HAP-1 (cell line): ENCODE data around the gene CNNM1.

Experiments used
- DNase-seq, 2 experiments: peaks; one replicate each; pipeline ENCODE4 v3.0.0-alpha.2; 2016 to 2020; ENCODE audit warnings: low spot score in 2 of 2
- H3K27me3 ChIP-seq: fragments of 250-450 bp; sonication (Bioruptor Pico); 2 replicates; pipeline ENCODE4 v1.5.1; 2020; ENCODE audit warnings: low read depth, mild to moderate bottlenecking, moderate library complexity
- H3K36me3 ChIP-seq: fragments of 250-450 bp; sonication (Bioruptor Pico); replicated peaks from 2 replicates; pipeline ENCODE4 v1.5.1; 2020; ENCODE audit warnings: mild to moderate bottlenecking
- H3K4me1 ChIP-seq: fragments of 250-450 bp; sonication (Bioruptor Pico); 2 replicates; pipeline ENCODE4 v1.5.1; 2020; ENCODE audit warnings: mild to moderate bottlenecking
- H3K4me3 ChIP-seq: fragments of 250-450 bp; sonication (Bioruptor Pico); 2 replicates; pipeline ENCODE4 v1.5.1; 2020; ENCODE audit warnings: mild to moderate bottlenecking, moderate library complexity
- H3K9me3 ChIP-seq: fragments of 250-450 bp; sonication (Bioruptor Pico); 2 replicates; pipeline ENCODE4 v1.5.1; 2020; ENCODE audit warnings: mild to moderate bottlenecking, moderate library complexity
- in situ Hi-C: fragments of 300-500 bp; cut with MboI; formaldehyde crosslinking; loops from 3 replicates; pipeline ENCODE4 v1.14.3; 2020; ENCODE audit warnings: low sequenced_read_pairs, inconsistent platforms, mixed read lengths

Gene CNNM1

GRCh38 chr10:99394256-99394655, 65.1 kb downstream of the CNNM1 start:
- DNase-seq: no peak
- Histone ChIP-seq H3K36me3 (peaks cover 55% of the 10 kb centered on the region), H3K9me3 (no peaks in the 10 kb centered on the region), H3K4me3 (no peak overlapping the region), H3K4me1 (no peaks in the 10 kb centered on the region), H3K27me3 (no peaks in the 10 kb centered on the region)
- in situ Hi-C loops: loop anchor here (5.0 kb wide), 1 partner anchor 218 kb away; no protein-coding TSS in a partner anchor

GRCh38 chr10:99394761-99395386, 65.7 kb downstream of the CNNM1 start:
- no peaks in the 10 kb centered on the region for H3K27me3 ChIP-seq
- in situ Hi-C loops: loop anchor here (5.0 kb wide), 1 partner anchor 217 kb away; no protein-coding TSS in a partner anchor
- H3K36me3 ChIP-seq: peaks cover 62% of the 10 kb centered on the region
- H3K4me3 ChIP-seq: no peak overlapping the region
- no peak for DNase-seq
- no peaks in the 10 kb centered on the region for H3K9me3 ChIP-seq
- no peaks in the 10 kb centered on the region for H3K4me1 ChIP-seq

DNA sequence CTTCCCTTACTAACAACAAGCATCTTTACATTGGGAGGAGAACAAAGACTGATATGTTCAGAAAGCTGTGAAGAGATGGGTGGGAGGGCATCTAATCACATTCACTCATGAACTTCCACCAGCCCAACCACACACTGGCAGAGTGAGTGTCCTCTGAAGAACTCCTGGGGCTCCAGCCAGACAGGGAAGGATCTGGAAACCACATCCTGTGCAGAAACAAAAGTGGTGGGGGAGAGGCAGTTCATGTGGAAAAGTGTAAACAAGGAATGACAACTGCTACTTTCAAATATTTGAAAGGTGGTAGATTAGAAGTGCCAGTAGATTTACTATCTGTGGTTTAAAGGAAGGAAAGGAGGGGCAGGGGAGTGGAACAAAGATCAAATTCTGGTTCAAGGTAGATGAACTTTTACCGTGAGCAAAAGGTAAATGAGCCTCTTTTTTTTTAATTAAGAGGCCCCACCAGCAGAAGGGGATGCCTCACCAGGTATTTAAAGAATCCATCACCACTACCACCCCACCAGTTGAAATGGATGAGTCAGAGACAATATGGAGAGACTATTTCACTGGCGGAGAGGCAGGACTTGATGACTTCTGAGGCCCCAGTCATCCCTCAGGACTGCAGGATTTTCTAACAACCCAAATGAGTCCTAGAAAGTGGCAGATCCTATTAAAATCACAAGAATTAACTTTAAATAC, 66.7 kb downstream of the CNNM1 start:
- H3K4me3 ChIP-seq: no peak overlapping the region
- H3K27me3 ChIP-seq: no peaks in the 10 kb centered on the region
- no peak for DNase-seq
- H3K9me3 ChIP-seq: no peaks in the 10 kb centered on the region
- in situ Hi-C loops: no loop called here
- no peaks in the 10 kb centered on the region for H3K4me1 ChIP-seq
- peaks cover 72% of the 10 kb centered on the region for H3K36me3 ChIP-seq

- in situ Hi-C loops: no loop called here
- DNase-seq: no peak
- no peaks in the 10 kb centered on the region for H3K9me3 ChIP-seq
- peaks cover 73% of the 10 kb centered on the region for H3K36me3 ChIP-seq
- H3K4me3 ChIP-seq: no peak overlapping the region
- no peaks in the 10 kb centered on the region for H3K4me1 ChIP-seq
- H3K27me3 ChIP-seq: no peaks in the 10 kb centered on the region
Observed at GRCh38 chr10:99396471-99396870, 67.3 kb downstream of the CNNM1 start.

DNA sequence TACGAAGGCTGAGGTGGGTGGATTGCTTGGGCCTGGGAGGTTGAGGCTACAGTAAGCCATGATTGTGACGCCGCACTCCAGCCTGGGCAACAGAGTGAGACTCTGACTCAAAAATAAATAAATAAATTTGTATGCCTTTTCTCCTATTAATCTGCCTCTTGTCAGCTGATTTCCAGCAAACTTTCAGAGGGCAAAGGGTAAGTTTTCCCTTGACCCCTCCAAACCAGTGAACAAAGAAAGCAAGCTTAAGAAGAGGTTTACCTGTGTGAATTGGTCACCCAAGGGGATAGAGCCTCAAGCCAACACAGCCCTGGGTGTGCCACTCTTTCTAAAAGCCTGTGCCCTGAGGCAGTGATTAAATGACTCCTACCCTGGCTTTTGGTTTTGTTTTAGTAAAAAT, 70.5 kb downstream of the CNNM1 start:
- in situ Hi-C loops: no loop called here
- peaks cover 88% of the 10 kb centered on the region for H3K36me3 ChIP-seq

GRCh38 chr10:99403674-99404073, 74.5 kb downstream of the CNNM1 start:
- in situ Hi-C loops: no loop called here
- Histone ChIP-seq H3K27me3 (no peaks in the 10 kb centered on the region), H3K36me3 (peaks cover 88% of the 10 kb centered on the region), H3K4me1 (no peaks in the 10 kb centered on the region), H3K4me3 (no peak overlapping the region), H3K9me3 (no peaks in the 10 kb centered on the region)
- DNase-seq: no peak

More for the DNA sequence above, 70.5 kb downstream of the CNNM1 start:
- H3K4me1 ChIP-seq: no peaks in the 10 kb centered on the region
- H3K27me3 ChIP-seq: no peaks in the 10 kb centered on the region
- DNase-seq: no peak
- H3K9me3 ChIP-seq: no peaks in the 10 kb centered on the region
- H3K4me3 ChIP-seq: no peak overlapping the region

DNA sequence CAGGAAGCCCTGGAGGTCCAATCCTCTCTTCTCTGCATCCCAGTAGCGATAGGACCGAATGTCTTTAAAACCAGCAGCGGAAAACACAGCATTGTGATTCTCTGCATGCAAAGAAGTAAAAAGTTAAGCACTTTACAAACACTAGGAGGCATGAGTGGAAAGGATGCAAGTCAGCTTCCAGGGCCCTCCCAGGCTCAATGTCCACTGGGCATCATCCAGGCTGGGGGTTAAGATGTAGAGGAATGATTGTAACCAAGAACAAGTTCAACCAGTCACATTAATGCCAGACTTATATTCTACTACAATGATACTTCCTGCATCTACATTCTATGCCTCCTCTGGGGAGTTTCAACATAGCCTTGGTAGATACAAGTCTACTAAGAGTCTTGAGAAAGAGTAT, 77.0 kb downstream of the CNNM1 start:
- Histone ChIP-seq H3K4me3 (no peak overlapping the region), H3K4me1 (no peaks in the 10 kb centered on the region), H3K36me3 (peaks cover 83% of the 10 kb centered on the region), H3K27me3 (no peaks in the 10 kb centered on the region), H3K9me3 (no peaks in the 10 kb centered on the region)
- in situ Hi-C loops: no loop called here
- no peak for DNase-seq

DNA sequence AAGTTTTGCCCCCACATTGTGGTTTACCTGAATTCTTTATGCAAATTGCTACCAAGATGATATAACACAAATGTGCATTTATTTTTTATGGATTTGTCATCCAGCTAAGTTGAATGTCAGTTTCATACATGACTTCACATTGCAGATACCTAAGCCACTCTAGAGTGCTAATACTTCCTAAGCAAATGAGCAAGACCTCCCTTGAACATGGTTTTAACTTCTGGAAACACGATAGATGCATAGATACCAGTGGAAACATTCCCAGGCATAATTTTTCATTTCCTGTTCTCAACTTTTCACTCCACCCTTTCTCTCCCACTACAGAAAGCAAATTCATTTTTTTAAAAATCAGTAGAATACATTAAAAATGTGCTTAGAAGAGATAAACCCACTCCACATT, 81.0 kb downstream of the CNNM1 start:
- no peaks in the 10 kb centered on the region for H3K9me3 ChIP-seq
- in situ Hi-C loops: no loop called here

DNA sequence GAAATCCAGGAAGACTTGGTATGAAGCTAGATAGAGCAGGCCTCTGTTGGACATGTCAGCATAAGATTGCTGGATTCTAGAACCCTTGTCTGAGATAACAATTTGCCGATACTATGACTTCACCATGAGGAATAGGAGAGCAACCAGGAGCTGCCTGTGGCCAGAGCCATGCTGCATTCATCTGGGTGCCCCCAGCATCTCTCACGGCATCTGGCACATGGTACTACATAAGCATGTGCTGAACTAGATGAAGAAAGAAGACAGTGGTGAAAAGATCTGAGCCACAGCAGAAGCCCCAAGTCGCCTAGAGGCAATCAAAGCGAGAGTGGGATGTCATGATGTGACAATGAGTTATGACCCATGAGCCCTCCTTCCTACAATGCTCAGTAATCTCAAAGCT, 81.7 kb downstream of the CNNM1 start:
- H3K9me3 ChIP-seq: no peaks in the 10 kb centered on the region
- DNase-seq: no peak
- H3K4me1 ChIP-seq: no peaks in the 10 kb centered on the region
- no peaks in the 10 kb centered on the region for H3K27me3 ChIP-seq
- H3K4me3 ChIP-seq: no peak overlapping the region
- in situ Hi-C loops: no loop called here
- H3K36me3 ChIP-seq: peaks cover 53% of the 10 kb centered on the region

More for the DNA sequence above, 81.0 kb downstream of the CNNM1 start:
- Histone ChIP-seq H3K36me3 (peaks cover 60% of the 10 kb centered on the region), H3K27me3 (no peaks in the 10 kb centered on the region), H3K4me1 (no peaks in the 10 kb centered on the region), H3K4me3 (no peak overlapping the region)
- DNase-seq: no peak

GRCh38 chr10:99411546-99411945, 82.4 kb downstream of the CNNM1 start:
- no peaks in the 10 kb centered on the region for H3K27me3 ChIP-seq
- no peaks in the 10 kb centered on the region for H3K4me1 ChIP-seq
- H3K4me3 ChIP-seq: no peak overlapping the region
- H3K9me3 ChIP-seq: no peaks in the 10 kb centered on the region; the same call in 1 of the 2 replicates
- DNase-seq: no peak
- peaks cover 51% of the 10 kb centered on the region for H3K36me3 ChIP-seq
- in situ Hi-C loops: no loop called here

- no peak for DNase-seq
Observed at GRCh38 chr10:99412099-99412498, 82.9 kb downstream of the CNNM1 start.

DNA sequence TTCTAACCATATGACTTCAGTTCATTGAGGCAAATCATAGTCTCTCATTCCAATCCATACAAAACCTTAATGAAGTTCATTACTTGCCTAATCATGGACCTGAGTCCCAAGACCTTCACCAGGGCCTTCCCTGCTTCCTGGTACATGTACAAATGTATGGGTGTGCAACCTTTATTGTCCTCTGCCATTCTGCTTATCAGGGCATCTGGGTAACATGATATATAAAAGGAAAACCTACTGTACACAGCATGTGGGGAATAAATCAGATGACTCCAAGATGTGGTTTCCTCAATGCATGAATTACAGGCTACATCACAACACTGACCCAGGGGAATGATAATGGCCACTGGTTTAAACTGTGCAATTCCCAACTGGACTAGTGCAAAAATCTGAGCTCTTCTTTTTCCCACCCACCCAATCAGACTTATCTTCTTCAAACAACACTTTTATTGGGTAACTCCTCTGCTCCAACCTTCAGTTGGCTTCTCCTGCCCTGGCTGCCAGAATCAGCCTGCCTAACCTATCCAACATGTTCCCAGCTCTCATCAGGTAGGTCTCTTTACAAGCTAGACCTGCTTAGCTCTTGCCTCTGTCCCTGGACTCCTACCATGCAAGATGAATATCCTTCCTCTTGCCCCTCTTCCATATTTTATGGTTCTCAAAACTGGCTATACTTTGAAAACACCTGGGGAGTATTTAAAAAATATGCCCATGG, 89.9 kb downstream of the CNNM1 start:
- in situ Hi-C loops: no loop called here
- H3K9me3 ChIP-seq: no peaks in the 10 kb centered on the region; the same call in 1 of the 2 replicates
- DNase-seq: no peak
- no peaks in the 10 kb centered on the region for H3K27me3 ChIP-seq
- no peak overlapping the region for H3K4me3 ChIP-seq
- H3K4me1 ChIP-seq: peaks cover under 1% of the 10 kb centered on the region; the same call in 1 of the 2 replicates
- peaks cover 52% of the 10 kb centered on the region for H3K36me3 ChIP-seq

More at GRCh38 chr10:99412099-99412498, 82.9 kb downstream of the CNNM1 start:
- Histone ChIP-seq H3K4me3 (no peak overlapping the region), H3K36me3 (peaks cover 49% of the 10 kb centered on the region), H3K4me1 (no peaks in the 10 kb centered on the region), H3K27me3 (no peaks in the 10 kb centered on the region), H3K9me3 (no peaks in the 10 kb centered on the region; the same call in 1 of the 2 replicates)
- in situ Hi-C loops: no loop called here

- DNase-seq: no peak
- peaks cover 46% of the 10 kb centered on the region for H3K36me3 ChIP-seq
- H3K27me3 ChIP-seq: no peaks in the 10 kb centered on the region
- in situ Hi-C loops: no loop called here
- no peak overlapping the region for H3K4me3 ChIP-seq
- H3K4me1 ChIP-seq: peaks cover 5% of the 10 kb centered on the region
- no peaks in the 10 kb centered on the region; the same call in 1 of the 2 replicates for H3K9me3 ChIP-seq
Observed at GRCh38 chr10:99419688-99420087, 90.5 kb downstream of the CNNM1 start.

- no peak for DNase-seq
- Histone ChIP-seq H3K9me3 (no peaks in the 10 kb centered on the region; the same call in 1 of the 2 replicates), H3K4me1 (peaks cover 10% of the 10 kb centered on the region), H3K4me3 (no peak overlapping the region), H3K36me3 (peaks cover 53% of the 10 kb centered on the region), H3K27me3 (no peaks in the 10 kb centered on the region)
- in situ Hi-C loops: no loop called here
Observed at GRCh38 chr10:99421233-99421739, 92.1 kb downstream of the CNNM1 start.
